Pericardium fibroblast (primary cell): ENCODE data around the gene PTRH1. TPM values are rescaled to one million over a fixed set of nuclear protein-coding genes. Genes with fewer than 3 reads are reported as not detected.

Source experiments
- total RNA-seq: library from RNA; depleted of rRNA; stranded (reverse); fragments of >200 nt; gene quantifications from 2 replicates; pipeline ENCODE4 v1.2.3, GENCODE V29; 2015

Gene PTRH1
- total RNA-seq = 12.0 and 22.5 TPM in 2 replicates

GRCh38 chr9:127715470-127716337 lies at the start of gene PTRH1, which contains the start of gene TTC16:
Gene PTRH1 (minus strand): TSS chr9:127715663. CDS start chr9:127715639, 24 bp downstream.
Gene TTC16 (plus strand): TSS chr9:127716079. CDS start chr9:127716146, 67 bp downstream.

GRCh38 chr9:127734747-127735529 lies 19.5 kb upstream of the PTRH1 start, which contains the start of gene TOR2A:
Gene TOR2A (minus strand): TSS chr9:127735294. CDS start chr9:127735270, 24 bp downstream.

GRCh38 chr9:127706836-127707241 lies 8.6 kb downstream of the PTRH1 start, which contains the start of gene CFAP157:
Gene CFAP157 (plus strand): TSS chr9:127706988. CDS start chr9:127707032, 44 bp downstream.

Other genes with a start within 250 kb of the PTRH1 start
- 20.5 and 31.7 TPM in 2 replicates for gene STXBP1, start 103.4 kb downstream of the PTRH1 start, total RNA-seq
- 0.51 TPM in 1 of 2 replicates, not detected in the other for gene CFAP157, start 8.7 kb downstream of the PTRH1 start, total RNA-seq
- not detected in 2 replicates for gene TTC16, start 416 bp upstream of the PTRH1 start, total RNA-seq
- 13.4 and 19.6 TPM in 2 replicates for gene TOR2A, start 19.6 kb upstream of the PTRH1 start, total RNA-seq
- 0.23 and 0.94 TPM in 2 replicates for gene SH2D3C, start 63.0 kb upstream of the PTRH1 start, total RNA-seq
- gene CDK9, start 70.4 kb upstream of the PTRH1 start, total RNA-seq = 19.6 and 46.1 TPM in 2 replicates
- 55.2 and 63.8 TPM in 2 replicates for gene FPGS, start 87.2 kb upstream of the PTRH1 start, total RNA-seq
- gene ENG, start 139.0 kb upstream of the PTRH1 start, total RNA-seq = 74.1 and 186 TPM in 2 replicates
- 46.2 and 90.9 TPM in 2 replicates for gene AK1, start 162.0 kb upstream of the PTRH1 start, total RNA-seq
- 83.8 and 100 TPM in 2 replicates for gene ST6GALNAC6, start 183.9 kb upstream of the PTRH1 start, total RNA-seq
- 47.5 and 59.7 TPM in 2 replicates for gene ST6GALNAC4, start 201.4 kb upstream of the PTRH1 start, total RNA-seq
- 7.9 and 8.9 TPM in 2 replicates for gene PIP5KL1, start 215.1 kb upstream of the PTRH1 start, total RNA-seq
- 15.5 and 21.0 TPM in 2 replicates for gene DPM2, start 222.2 kb upstream of the PTRH1 start, total RNA-seq